SU-DHL-6 (cell line): Measurements from ENCODE around the gene SCG2.

Experiments
- H2AFZ ChIP-seq: fragments of 200-600 bp; sonication (generic); 2 replicates; pipeline ENCODE4 v1.6.1; 2014; ENCODE audit warnings: low read depth, mild to moderate bottlenecking, moderate library complexity, mixed read lengths, antibody characterized with exemption, low read length; ENCODE audit not compliant: severe bottlenecking
- H3F3A ChIP-seq: fragments of 200-600 bp; shearing (Covaris generic); 2 replicates; pipeline ENCODE4 v1.6.0; 2016; ENCODE audit warnings: antibody characterized with exemption, mild to moderate bottlenecking; ENCODE audit not compliant: insufficient read depth
- H3K27ac ChIP-seq: fragments of 200-600 bp; sonication (generic); 2 replicates; pipeline ENCODE4 v1.5.1; 2016; ENCODE audit warnings: low read depth, mild to moderate bottlenecking, low read length, moderate library complexity, mixed read lengths
- H3K27me3 ChIP-seq: fragments of 200-600 bp; sonication (generic), shearing (Covaris generic); 2 replicates; pipeline ENCODE4 v1.6.0; 2014; ENCODE audit warnings: mild to moderate bottlenecking, low read length
- H3K36me3 ChIP-seq: fragments of 200-600 bp; sonication (generic); 2 replicates; pipeline ENCODE4 v1.6.1; 2014; ENCODE audit warnings: mild to moderate bottlenecking, low read length, mixed read lengths
- H3K4me2 ChIP-seq: fragments of 300-600, 200-600 bp; shearing (Covaris generic), sonication (generic); 2 replicates; pipeline ENCODE4 v1.6.0; 2014; ENCODE audit warnings: low read length, low read depth, mild to moderate bottlenecking; ENCODE audit not compliant: poor library complexity, severe bottlenecking
- H3K4me3 ChIP-seq: fragments of 200-600 bp; sonication (generic); 2 replicates; pipeline ENCODE4 v1.5.1; 2014; ENCODE audit warnings: antibody characterized with exemption, low read length, mild to moderate bottlenecking, mixed read lengths; ENCODE audit not compliant: insufficient read depth, poor library complexity, severe bottlenecking
- H3K79me2 ChIP-seq: fragments of 200-600 bp; sonication (generic); 2 replicates; pipeline ENCODE4 v1.6.1; 2014; ENCODE audit warnings: mild to moderate bottlenecking, low read length, moderate library complexity; ENCODE audit not compliant: insufficient read depth
- H3K9ac ChIP-seq: fragments of 200-600 bp; sonication (generic); 2 replicates; pipeline ENCODE4 v1.7.0; 2014; ENCODE audit warnings: mild to moderate bottlenecking, low read length
- H3K9me2 ChIP-seq: fragments of 200-600 bp; sonication (generic); replicated peaks from 2 replicates; pipeline ENCODE4 v1.6.1; 2014; ENCODE audit warnings: low read length; ENCODE audit not compliant: insufficient read depth
- H3K9me3 ChIP-seq: fragments of 200-600 bp; sonication (generic); 2 replicates; pipeline ENCODE4 v1.6.1; 2014; ENCODE audit warnings: low read length, mixed read lengths; ENCODE audit not compliant: insufficient read depth
- H4K20me1 ChIP-seq: fragments of 200-600 bp; sonication (generic); 2 replicates; pipeline ENCODE4 v1.6.1; 2014; ENCODE audit warnings: low read depth, mild to moderate bottlenecking, antibody characterized with exemption, low read length, moderate library complexity, mixed read lengths
- EZH2phosphoT487 ChIP-seq: fragments of 200-600 bp; sonication (generic), shearing (Covaris generic); conservative IDR thresholded peaks from 2 replicates; pipeline ENCODE4 v1.6.1; 2018; ENCODE audit warnings: mild to moderate bottlenecking, antibody characterized with exemption, low read length, moderate library complexity, mixed read lengths
- TF ChIP-seq, protein P1 (sequence below): fragments of 200-600 bp; sonication (generic); IDR thresholded peaks from one replicate; pipeline ENCODE4 v1.5.1; 2017; ENCODE audit warnings: antibody characterized with exemption, mild to moderate bottlenecking, low read length, moderate library complexity; ENCODE audit not compliant: insufficient read depth, poor library complexity, severe bottlenecking

Gene SCG2

DNA sequence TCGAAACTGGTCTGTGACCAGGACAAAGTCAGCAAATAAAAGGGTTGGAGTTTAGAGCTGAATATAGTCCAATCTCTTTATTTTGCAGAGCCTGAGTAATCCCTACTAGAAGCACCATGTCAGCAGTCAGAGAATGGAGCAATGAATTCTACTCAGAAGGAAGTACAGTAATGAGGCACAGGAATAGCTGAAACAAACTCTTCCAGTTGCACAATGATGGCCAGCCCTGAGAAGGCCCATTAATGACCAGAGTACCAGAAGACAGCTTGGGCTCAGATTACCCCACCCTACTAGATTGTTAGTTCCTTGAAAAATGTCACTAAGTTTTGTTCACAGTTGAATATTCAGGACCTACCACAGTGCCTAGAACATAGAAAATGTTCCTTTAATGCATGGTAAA, 40.3 kb upstream of the SCG2 start:
- H3K79me2 ChIP-seq: no peaks in the 10 kb centered on the region
- H3K27me3 ChIP-seq: no peaks in the 10 kb centered on the region
- H3K9ac ChIP-seq: no peak overlapping the region
- H3K9me3 ChIP-seq: no peaks in the 10 kb centered on the region
- no peaks in the 10 kb centered on the region for H4K20me1 ChIP-seq
- no peak overlapping the region for H3K4me2 ChIP-seq
- no peak overlapping the region for H3K27ac ChIP-seq
- H2AFZ ChIP-seq: no peak overlapping the region
- H3F3A ChIP-seq: no peaks in the 10 kb centered on the region
- no peak overlapping the region for H3K4me3 ChIP-seq
- H3K9me2 ChIP-seq: no peaks in the 10 kb centered on the region
- TF ChIP-seq, protein P1, sequence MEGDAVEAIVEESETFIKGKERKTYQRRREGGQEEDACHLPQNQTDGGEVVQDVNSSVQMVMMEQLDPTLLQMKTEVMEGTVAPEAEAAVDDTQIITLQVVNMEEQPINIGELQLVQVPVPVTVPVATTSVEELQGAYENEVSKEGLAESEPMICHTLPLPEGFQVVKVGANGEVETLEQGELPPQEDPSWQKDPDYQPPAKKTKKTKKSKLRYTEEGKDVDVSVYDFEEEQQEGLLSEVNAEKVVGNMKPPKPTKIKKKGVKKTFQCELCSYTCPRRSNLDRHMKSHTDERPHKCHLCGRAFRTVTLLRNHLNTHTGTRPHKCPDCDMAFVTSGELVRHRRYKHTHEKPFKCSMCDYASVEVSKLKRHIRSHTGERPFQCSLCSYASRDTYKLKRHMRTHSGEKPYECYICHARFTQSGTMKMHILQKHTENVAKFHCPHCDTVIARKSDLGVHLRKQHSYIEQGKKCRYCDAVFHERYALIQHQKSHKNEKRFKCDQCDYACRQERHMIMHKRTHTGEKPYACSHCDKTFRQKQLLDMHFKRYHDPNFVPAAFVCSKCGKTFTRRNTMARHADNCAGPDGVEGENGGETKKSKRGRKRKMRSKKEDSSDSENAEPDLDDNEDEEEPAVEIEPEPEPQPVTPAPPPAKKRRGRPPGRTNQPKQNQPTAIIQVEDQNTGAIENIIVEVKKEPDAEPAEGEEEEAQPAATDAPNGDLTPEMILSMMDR: no peak
- no peak for TF ChIP-seq EZH2phosphoT487
- no peaks in the 10 kb centered on the region for H3K36me3 ChIP-seq

DNA sequence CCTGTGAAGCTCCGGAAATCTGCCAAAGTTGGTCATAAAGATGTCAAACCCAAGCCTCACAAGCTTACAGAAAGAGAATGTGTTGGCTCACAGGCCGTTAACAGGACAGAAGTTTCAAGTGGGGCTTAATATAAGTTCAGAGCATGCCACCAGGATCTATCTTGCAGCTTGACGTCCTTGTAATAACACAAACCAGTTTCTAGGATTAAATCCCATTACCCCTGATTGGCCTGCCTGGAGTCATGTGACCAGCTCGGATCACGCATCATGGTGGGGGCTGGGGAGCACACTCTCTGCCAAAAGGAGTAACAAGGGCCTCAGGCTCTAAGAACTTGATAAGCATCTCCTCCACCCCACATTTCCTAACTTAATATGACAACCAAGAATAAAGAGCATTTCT, 38.9 kb upstream of the SCG2 start:
- no peaks in the 10 kb centered on the region for H4K20me1 ChIP-seq
- no peaks in the 10 kb centered on the region for H3K36me3 ChIP-seq
- H3K27ac ChIP-seq: no peak overlapping the region
- no peaks in the 10 kb centered on the region; the same call in 1 of the 2 replicates for H3K9me2 ChIP-seq
- no peaks in the 10 kb centered on the region for H3K79me2 ChIP-seq
- no peaks in the 10 kb centered on the region for H3K27me3 ChIP-seq
- no peaks in the 10 kb centered on the region for H3K9me3 ChIP-seq
- no peak overlapping the region for H3K9ac ChIP-seq
- H3K4me2 ChIP-seq: no peak overlapping the region
- TF ChIP-seq EZH2phosphoT487: no peak
- TF ChIP-seq, protein P1: no peak
- no peaks in the 10 kb centered on the region for H3F3A ChIP-seq
- H2AFZ ChIP-seq: no peak overlapping the region
- no peak overlapping the region for H3K4me3 ChIP-seq

DNA sequence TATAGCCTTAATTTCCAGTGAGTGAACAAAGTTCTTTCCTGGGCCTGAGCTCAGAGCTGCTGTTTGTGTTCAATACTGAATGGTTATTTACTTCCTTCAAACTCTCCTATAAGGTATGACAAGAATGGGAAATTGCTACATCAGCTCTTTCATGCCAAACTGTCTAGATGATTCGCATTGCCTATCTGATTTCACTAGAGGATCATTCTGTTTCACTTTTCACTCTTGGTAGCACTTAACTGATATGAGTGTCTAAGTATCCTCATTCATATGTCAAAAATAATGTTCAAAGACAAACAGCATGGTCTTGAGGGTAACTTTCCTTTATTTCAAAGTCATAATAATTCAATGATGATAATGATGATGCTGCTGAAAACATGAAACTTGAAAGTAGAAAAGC, 32.9 kb upstream of the SCG2 start:
- Histone ChIP-seq H3K9ac (no peak overlapping the region), H4K20me1 (no peaks in the 10 kb centered on the region), H2AFZ (no peak overlapping the region), H3K79me2 (no peaks in the 10 kb centered on the region), H3K36me3 (no peaks in the 10 kb centered on the region), H3K4me2 (no peak overlapping the region), H3F3A (no peaks in the 10 kb centered on the region), H3K9me2 (no peaks in the 10 kb centered on the region; the same call in 1 of the 2 replicates), H3K27ac (no peak overlapping the region), H3K9me3 (no peaks in the 10 kb centered on the region), H3K27me3 (no peaks in the 10 kb centered on the region), H3K4me3 (no peak overlapping the region)
- TF ChIP-seq, protein P1: no peak
- no peak for TF ChIP-seq EZH2phosphoT487
